ENCODE results near the gene RNF215.

RNF215 gene

DNA sequence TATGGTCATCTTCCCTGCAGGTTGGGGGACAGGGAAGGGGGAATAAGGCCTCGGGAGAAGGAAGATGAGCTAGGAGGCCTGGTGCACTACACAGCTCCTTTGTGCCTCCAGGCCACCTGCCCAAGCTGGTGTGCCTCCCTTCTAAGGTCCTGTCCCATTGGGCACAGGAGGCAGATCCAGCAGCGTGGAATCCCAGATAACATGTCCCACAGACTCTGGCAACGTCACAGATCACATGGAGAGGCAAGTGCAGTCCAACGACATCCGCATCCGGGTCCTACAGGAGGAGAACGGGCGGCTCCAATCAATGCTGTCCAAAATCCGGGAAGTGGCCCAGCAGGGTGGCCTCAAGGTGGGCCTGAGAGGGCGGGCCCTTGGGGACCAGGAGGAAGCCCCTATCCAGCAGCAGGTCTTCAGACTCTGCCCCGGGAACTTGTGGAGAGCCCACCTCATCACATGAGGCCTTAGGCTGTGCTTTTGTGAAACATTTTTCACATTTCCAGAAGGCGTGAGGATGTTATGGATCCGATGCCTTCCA is 11.8 kb downstream of the RNF215 start:
- H3K27ac ChIP-seq, result no peak overlapping the region
- TF ChIP-seq, protein P1, sequence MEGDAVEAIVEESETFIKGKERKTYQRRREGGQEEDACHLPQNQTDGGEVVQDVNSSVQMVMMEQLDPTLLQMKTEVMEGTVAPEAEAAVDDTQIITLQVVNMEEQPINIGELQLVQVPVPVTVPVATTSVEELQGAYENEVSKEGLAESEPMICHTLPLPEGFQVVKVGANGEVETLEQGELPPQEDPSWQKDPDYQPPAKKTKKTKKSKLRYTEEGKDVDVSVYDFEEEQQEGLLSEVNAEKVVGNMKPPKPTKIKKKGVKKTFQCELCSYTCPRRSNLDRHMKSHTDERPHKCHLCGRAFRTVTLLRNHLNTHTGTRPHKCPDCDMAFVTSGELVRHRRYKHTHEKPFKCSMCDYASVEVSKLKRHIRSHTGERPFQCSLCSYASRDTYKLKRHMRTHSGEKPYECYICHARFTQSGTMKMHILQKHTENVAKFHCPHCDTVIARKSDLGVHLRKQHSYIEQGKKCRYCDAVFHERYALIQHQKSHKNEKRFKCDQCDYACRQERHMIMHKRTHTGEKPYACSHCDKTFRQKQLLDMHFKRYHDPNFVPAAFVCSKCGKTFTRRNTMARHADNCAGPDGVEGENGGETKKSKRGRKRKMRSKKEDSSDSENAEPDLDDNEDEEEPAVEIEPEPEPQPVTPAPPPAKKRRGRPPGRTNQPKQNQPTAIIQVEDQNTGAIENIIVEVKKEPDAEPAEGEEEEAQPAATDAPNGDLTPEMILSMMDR (conservative IDR thresholded peaks at IDR 0.05), result no peak

DNA sequence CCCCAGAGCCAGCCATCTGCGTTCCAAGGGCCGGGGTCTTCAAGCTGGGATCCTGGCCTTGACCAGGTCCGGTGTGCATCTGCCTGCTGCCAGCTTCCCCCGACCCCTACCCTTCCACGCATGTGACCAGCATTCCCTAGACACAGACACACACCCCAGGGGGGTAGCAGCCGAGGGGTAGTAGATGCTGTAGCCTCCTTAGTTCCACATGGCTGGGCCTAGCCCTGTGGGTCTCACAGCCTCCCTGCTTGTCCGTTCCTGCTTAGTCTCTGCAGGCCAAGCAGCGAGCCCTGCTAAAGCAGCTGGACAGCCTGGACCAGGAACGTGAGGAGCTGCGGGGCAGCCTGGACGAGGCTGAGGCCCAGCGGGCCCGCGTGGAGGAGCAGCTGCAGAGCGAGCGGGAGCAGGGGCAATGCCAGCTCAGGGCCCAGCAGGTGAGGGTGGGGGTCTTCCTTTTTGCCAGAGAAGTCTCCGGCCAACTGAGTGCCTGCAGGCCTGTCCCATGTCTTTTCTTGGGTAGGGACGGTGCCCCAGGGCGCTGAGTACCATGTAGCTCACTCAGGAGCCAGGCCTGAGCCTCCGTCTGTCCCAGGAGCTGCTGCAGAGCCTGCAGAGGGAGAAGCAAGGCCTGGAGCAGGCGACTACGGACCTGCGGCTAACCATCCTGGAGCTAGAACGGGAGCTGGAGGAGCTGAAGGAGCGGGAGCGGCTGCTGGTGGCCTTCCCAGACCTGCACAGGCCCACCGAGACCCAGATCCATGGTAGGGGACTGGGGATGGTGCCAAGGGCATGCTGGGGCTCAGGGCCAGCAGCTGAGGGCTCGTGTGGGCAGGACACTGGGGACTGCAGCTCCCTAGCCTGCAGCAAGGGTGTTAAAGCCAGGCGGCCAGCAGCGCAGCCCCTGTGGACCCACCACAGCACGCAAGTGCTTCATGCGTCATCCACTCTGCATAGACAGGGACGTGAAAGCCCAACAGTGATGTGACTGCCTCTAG is 13.6 kb downstream of the RNF215 start:
- TF ChIP-seq, protein P1 (conservative IDR thresholded peaks at IDR 0.05), result no peak
- H3K27ac ChIP-seq, result no peak overlapping the region

DNA sequence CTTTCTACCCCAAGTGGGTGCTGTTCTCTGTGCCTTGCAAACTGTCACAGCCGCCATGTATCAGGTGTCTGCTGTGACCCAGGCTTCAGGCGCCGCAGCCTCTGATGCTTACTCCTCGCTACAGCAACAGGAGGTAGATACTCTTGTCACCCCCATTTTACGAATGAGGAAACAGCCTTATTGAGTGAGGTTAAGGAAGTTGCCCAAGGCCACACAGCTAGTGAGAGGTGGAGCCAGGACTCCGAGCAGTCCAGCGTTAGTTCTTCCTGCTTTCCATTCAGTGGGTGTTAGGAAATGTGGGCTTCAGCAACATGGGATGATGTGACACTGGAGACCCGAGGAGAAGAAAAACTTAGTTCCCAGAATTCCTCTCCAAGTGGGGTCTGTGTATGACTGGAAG is 14.3 kb downstream of the RNF215 start:
- TF ChIP-seq, protein P1 (conservative IDR thresholded peaks at IDR 0.05), result no peak
- no peak overlapping the region for H3K27ac ChIP-seq

DNA sequence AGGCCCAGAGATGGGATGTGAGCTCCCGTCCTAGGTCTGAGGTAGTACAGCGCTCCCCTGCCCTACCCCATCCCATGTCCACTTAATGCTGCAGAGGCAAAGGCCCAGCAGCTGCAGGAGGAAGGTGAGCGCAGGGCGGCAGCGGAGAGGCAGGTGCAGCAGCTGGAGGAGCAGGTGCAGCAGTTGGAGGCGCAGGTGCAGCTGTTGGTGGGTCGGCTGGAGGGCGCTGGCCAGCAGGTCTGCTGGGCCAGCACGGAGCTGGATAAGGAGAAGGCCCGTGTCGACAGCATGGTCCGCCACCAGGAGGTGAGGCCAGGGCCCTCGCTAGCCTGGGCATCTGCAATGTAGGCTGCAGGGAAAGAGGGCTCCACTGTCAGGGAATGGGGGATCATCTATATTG is 15.2 kb downstream of the RNF215 start:
- TF ChIP-seq, protein P1 (conservative IDR thresholded peaks at IDR 0.05), result no peak
- H3K27ac ChIP-seq, result no peak overlapping the region

DNA sequence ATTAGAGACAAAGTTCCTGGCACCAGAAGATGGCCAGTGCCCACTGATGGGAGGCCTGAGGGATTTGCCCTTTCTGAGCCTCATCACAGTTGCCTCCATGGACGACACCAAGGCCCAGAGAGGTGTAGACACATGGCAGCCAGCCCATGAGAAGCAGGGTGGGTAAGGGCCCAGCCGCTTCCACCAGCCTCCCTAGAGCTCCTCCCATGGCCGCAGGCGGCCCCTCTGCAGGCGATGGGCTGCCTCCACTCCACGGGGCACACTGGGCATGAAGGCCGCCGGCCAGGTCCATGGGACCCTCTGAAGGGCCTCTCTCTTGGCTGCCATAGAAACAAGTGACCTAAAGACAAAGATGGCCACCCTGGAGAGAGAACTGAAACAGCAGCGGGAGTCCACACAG is 15.9 kb downstream of the RNF215 start:
- TF ChIP-seq, protein P1 (conservative IDR thresholded peaks at IDR 0.05), result no peak
- H3K27ac ChIP-seq, result no peak overlapping the region

DNA sequence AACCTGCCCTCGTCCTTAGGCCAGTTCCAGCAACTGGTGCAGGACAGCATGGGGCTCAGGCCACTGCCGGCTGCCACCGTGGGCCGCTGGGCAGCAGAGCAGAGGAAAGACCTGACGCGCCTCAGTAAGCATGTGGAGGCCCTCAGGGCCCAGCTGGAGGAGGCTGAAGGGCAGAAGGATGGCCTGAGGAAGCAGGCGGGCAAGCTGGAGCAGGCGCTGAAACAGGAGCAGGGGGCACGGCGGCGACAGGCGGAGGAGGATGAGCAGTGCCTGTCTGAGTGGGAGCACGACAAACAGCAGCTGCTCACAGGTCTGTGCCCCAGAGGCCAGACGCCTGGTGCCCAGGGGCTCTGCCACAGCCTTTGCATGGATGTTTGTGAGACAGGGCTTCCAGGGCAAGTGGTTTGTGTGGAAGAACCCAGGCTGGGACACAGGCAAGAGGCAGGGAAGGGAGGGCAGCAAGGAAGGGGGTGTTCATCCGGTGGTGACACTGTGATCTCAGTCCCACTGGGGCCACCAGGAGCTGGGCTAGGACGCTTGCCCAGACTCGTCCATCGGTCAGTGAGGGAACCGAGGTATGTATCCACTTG is 16.5 kb downstream of the RNF215 start:
- TF ChIP-seq, protein P1 (conservative IDR thresholded peaks at IDR 0.05), result no peak
- H3K27ac ChIP-seq, result no peak overlapping the region

DNA sequence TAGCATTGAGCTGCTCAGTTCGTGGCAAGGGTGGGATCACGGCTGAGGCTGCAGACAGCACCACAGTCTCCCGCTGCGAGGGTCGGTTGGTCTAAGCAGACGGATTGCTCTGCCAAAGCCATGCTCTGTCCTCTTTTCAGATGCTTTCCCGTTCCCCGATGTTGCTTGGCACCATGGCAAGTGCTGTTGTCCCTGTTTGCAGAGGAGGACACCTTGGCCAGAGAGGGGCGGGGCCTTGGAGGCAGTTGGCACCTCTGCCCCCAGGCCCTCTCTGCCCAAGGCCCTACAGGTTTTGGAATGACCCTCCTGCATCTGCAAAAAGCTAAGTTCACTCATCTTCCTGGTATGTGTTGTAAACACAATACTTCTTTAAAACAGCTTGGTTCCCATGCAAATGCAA is 18.8 kb downstream of the RNF215 start:
- TF ChIP-seq, protein P1 (conservative IDR thresholded peaks at IDR 0.05), result no peak
- H3K27ac ChIP-seq, result no peak overlapping the region
